Keratinocyte (primary cell): ENCODE results near the gene ARHGEF33. TPM values are rescaled to one million over a fixed set of nuclear protein-coding genes. Genes with fewer than 3 reads are reported as not detected.

ENCODE experiments used
- DNase-seq: peaks from one replicate; pipeline ENCODE4 v3.0.0-alpha.2; 2011; ENCODE audit warnings: low read depth, missing footprints, low spot score
- FAIRE-seq: peaks from 2 replicates; lab custom pipeline; 2011; peaks lifted over from hg19 to GRCh38; lab: Jason Lieb, UNC
- H2AFZ ChIP-seq: 2 replicates; pipeline ENCODE4 v1.6.0; 2012; ENCODE audit warnings: low read length, control low read depth, inconsistent platforms; ENCODE audit not compliant: control insufficient read depth
- H3K27ac ChIP-seq: 2 replicates; pipeline ENCODE4 v1.5.1; 2011; ENCODE audit warnings: low read length; ENCODE audit not compliant: control insufficient read depth, insufficient read depth
- H3K27me3 ChIP-seq: 3 replicates; pipeline ENCODE4 v1.6.0; 2011; ENCODE audit warnings: low read length; ENCODE audit not compliant: control insufficient read depth, insufficient read depth; ENCODE audit errors: extremely low read depth
- H3K36me3 ChIP-seq, 2 experiments: 2 replicates in 1 of 2; 3 replicates in 1 of 2; pipeline ENCODE4 v1.5.1; 2011; ENCODE audit warnings: low read length in 2 of 2, mild to moderate bottlenecking in 1 of 2; ENCODE audit not compliant: control insufficient read depth in 2 of 2, insufficient read depth in 2 of 2; ENCODE audit errors: extremely low read depth in 1 of 2
- H3K4me1 ChIP-seq: 3 replicates; pipeline ENCODE4 v1.5.1; 2011; ENCODE audit warnings: low read length; ENCODE audit not compliant: control insufficient read depth, insufficient read depth; ENCODE audit errors: extremely low read depth
- H3K4me2 ChIP-seq: 3 replicates; pipeline ENCODE4 v1.6.0; 2011; ENCODE audit warnings: low read depth, low read length; ENCODE audit not compliant: control insufficient read depth, insufficient read depth; ENCODE audit errors: extremely low read depth
- H3K4me3 ChIP-seq, 3 experiments: fragments of 200-600 bp in 1 of 3; sonication (generic) in 1 of 3; 2 replicates in 2 of 3; 3 replicates in 1 of 3; pipeline ENCODE4 v1.5.1; 2011 to 2016; ENCODE audit warnings: low read length in 3 of 3, mild to moderate bottlenecking in 3 of 3, control low read depth in 2 of 3, inconsistent platforms in 1 of 3, low read depth in 1 of 3, mixed read lengths in 1 of 3, mixed run types in 1 of 3, moderate library complexity in 1 of 3; ENCODE audit not compliant: control insufficient read depth in 2 of 3, insufficient read depth in 2 of 3; ENCODE audit errors: extremely low read depth in 1 of 3
- H3K79me2 ChIP-seq: 2 replicates; pipeline ENCODE4 v1.6.0; 2012; ENCODE audit warnings: low read length; ENCODE audit not compliant: control insufficient read depth, insufficient read depth
- H3K9ac ChIP-seq: 3 replicates; pipeline ENCODE4 v1.6.0; 2011; ENCODE audit warnings: low read length; ENCODE audit not compliant: control insufficient read depth, insufficient read depth; ENCODE audit errors: extremely low read depth
- H3K9me1 ChIP-seq: 3 replicates; pipeline ENCODE4 v1.6.0; 2011; ENCODE audit warnings: low read length; ENCODE audit not compliant: control insufficient read depth, insufficient read depth; ENCODE audit errors: extremely low read depth
- H3K9me3 ChIP-seq: 2 replicates; pipeline ENCODE4 v1.5.1; 2012; ENCODE audit warnings: low read depth, low read length; ENCODE audit not compliant: control insufficient read depth
- H4K20me1 ChIP-seq: 3 replicates; pipeline ENCODE4 v1.6.0; 2011; ENCODE audit warnings: low read length; ENCODE audit not compliant: control insufficient read depth, insufficient read depth; ENCODE audit errors: extremely low read depth
- CTCF ChIP-seq, 3 experiments: IDR thresholded peaks in 1 of 3; conservative IDR thresholded peaks in 1 of 3; optimal IDR thresholded peaks in 1 of 3; 2 replicates in 2 of 3; 3 replicates in 1 of 3; pipeline versions ENCODE3 to v1.5.1; 2011; ENCODE audit warnings: low read length in 3 of 3, mild to moderate bottlenecking in 3 of 3, moderate library complexity in 2 of 3, control low read depth in 1 of 3, inconsistent platforms in 1 of 3; ENCODE audit not compliant: insufficient read depth in 2 of 3; ENCODE audit errors: extremely low read depth in 1 of 3
- EZH2 ChIP-seq: IDR thresholded peaks from one replicate; pipeline ENCODE4 v1.6.1; 2012; ENCODE audit warnings: inconsistent platforms, mild to moderate bottlenecking, low read length, moderate library complexity
- dilution Hi-C: fragments of 300-500 bp; cut with MboI; formaldehyde crosslinking; loops from one replicate; pipeline ENCODE4 v1.7.0; 2020; ENCODE audit warnings: low sequenced_read_pairs; ENCODE audit not compliant: extremely low pct_ligation_motif_present
- polyA plus RNA-seq, 5 experiments: library from polyadenylated mRNA; depleted of rRNA in 3 of 5; stranded (reverse) in 3 of 5; stranded (forward) in 1 of 5; unstranded in 1 of 5; fragments of >200 nt; gene quantifications; 1 replicate in 1 of 5; 2 replicates in 3 of 5; 3 replicates in 1 of 5; pipeline versions ENCODE4 v1.2.1 to v1.2.3, GENCODE V29; 2011 to 2012; ENCODE audit warnings: missing spikeins in 2 of 5, low read depth in 1 of 5, low replicate concordance in 1 of 5

The ARHGEF33 gene
- polyA plus RNA-seq, 1 donor (not counting 4 experiments of a cell fraction or from before 2014, with no cell fraction given) = 0.09 TPM

DNA sequence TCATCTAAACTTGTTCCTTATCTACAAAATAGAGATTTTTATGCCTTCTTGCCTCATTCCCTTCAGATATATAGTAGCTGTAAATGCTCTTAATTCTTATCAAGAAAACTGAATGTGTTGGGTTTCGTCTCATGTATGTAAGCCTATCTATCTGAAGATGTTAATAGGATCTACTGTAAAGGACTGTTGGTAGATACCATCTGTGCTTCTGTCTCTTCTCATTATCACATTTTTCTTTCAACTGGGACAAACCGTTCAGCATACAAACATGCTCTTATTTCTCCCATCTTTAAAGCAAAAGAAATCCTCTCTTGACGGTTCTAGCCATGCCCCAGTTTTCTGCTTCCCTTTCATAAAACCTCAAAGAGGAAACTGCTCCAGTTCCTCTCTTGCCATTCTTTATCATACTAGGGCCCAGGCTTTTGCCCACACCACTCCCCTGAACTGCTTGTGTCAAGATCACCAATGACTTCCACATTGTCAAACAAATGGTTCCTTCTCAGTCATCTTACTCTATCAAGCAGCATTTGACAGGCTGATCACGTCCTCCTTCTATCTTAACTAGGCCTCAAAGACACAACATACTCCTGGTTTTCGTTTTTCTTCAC, 88.7 kb downstream of the ARHGEF33 start:
- dilution Hi-C loops = no loop called here
- no peak for DNase-seq

GRCh38 chr2:38978908-38979307, 89.2 kb downstream of the ARHGEF33 start:
- no peak overlapping the region for H3K4me3 ChIP-seq
- no peaks in the 10 kb centered on the region for H4K20me1 ChIP-seq
- H3K27ac ChIP-seq = no peak overlapping the region
- H3K4me2 ChIP-seq = no peak overlapping the region
- no peaks in the 10 kb centered on the region for H3K4me1 ChIP-seq
- no peak for DNase-seq
- FAIRE-seq = no peak
- no peaks in the 10 kb centered on the region for H3K79me2 ChIP-seq
- H2AFZ ChIP-seq = no peak overlapping the region
- H3K9ac ChIP-seq = no peak overlapping the region
- H3K36me3 ChIP-seq = no peaks in the 10 kb centered on the region
- H3K9me1 ChIP-seq = no peaks in the 10 kb centered on the region
- dilution Hi-C loops = no loop called here
- H3K27me3 ChIP-seq = no peaks in the 10 kb centered on the region
- no peak for TF ChIP-seq CTCF (optimal IDR thresholded peaks at IDR 0.05 in 1 of 3, IDR thresholded peaks at IDR 0.05 in 1 of 3, conservative IDR thresholded peaks at IDR 0.05 in 1 of 3; ENCODE audit: extremely low read depth in 1 of 3, insufficient read depth in 2 of 3, low read length in 3 of 3)
- TF ChIP-seq EZH2 = no peak
- no peaks in the 10 kb centered on the region for H3K9me3 ChIP-seq

More for the DNA sequence above, 88.7 kb downstream of the ARHGEF33 start:
- no peak for FAIRE-seq
- TF ChIP-seq EZH2 (no peak), CTCF (optimal IDR thresholded peaks at IDR 0.05 in 1 of 3, IDR thresholded peaks at IDR 0.05 in 1 of 3, conservative IDR thresholded peaks at IDR 0.05 in 1 of 3; ENCODE audit: extremely low read depth in 1 of 3, insufficient read depth in 2 of 3, low read length in 3 of 3) (no peak)
- Histone ChIP-seq H4K20me1 (no peaks in the 10 kb centered on the region), H3K27ac (no peak overlapping the region), H3K36me3 (no peaks in the 10 kb centered on the region), H2AFZ (no peak overlapping the region), H3K9ac (no peak overlapping the region), H3K4me1 (no peaks in the 10 kb centered on the region), H3K79me2 (no peaks in the 10 kb centered on the region), H3K4me3 (no peak overlapping the region), H3K9me3 (no peaks in the 10 kb centered on the region), H3K4me2 (no peak overlapping the region), H3K9me1 (no peaks in the 10 kb centered on the region), H3K27me3 (no peaks in the 10 kb centered on the region)
